Measurements from ENCODE around the gene NOPCHAP1. TPM values are rescaled to one million over a fixed set of nuclear protein-coding genes. Genes with fewer than 3 reads are reported as not detected.

NOPCHAP1 gene
- total RNA-seq, 1 experiment from 2014 or later: 49.3 TPM

DNA sequence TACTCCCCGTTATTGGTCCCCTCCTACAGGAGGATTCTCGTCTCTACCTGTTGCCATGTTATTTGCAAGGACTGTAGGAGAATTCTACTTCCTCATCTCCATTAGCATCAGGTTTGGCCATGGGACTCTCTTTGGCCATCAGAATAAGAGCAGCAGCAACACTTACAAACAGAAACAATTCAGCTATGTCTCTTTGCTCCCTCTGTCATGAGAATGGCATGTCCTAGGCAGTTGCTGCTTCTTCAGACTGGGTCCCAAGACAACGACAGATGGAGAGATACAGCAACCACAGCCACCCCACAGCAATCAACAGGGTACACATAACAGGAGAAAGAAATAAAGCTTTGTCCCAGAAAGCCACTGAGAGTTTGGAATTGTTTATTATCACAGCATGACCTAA, 47.7 kb upstream of the NOPCHAP1 start:
- no peak overlapping the region for H3K56ac ChIP-seq (ENCODE audit: insufficient read length, low read depth, low read length)
- no peak for TF ChIP-seq CTCF (conservative IDR thresholded peaks at IDR 0.05)
- no peaks in the 10 kb centered on the region for H3K27me3 ChIP-seq (ENCODE audit: insufficient read depth, low read length)
- no peak for DNase-seq
- no peak overlapping the region for H3K23ac ChIP-seq (ENCODE audit: insufficient read length, low read depth, low read length)
- no peak overlapping the region for H4K91ac ChIP-seq (ENCODE audit: insufficient read length, low read depth, low read length)
- H2AFZ ChIP-seq (ENCODE audit: low read length): no peak overlapping the region
- no peak overlapping the region for H2BK20ac ChIP-seq (ENCODE audit: low read depth, low read length, poor library complexity, severe bottlenecking)
- no peak overlapping the region for H3K4ac ChIP-seq (ENCODE audit: low read depth, low read length)
- H3K79me2 ChIP-seq (ENCODE audit: insufficient read depth, low read length): no peaks in the 10 kb centered on the region
- H3K9me3 ChIP-seq (ENCODE audit: control insufficient read depth, low read depth, low read length): no peaks in the 10 kb centered on the region
- H3K14ac ChIP-seq (ENCODE audit: insufficient read depth, low read length): no peak overlapping the region
- no peak overlapping the region for H3K18ac ChIP-seq (ENCODE audit: insufficient read length, low read depth, low read length)
- no peaks in the 10 kb centered on the region for H3K23me2 ChIP-seq (ENCODE audit: insufficient read length, low read depth, low read length, poor library complexity, severe bottlenecking)
- no peak overlapping the region for H4K8ac ChIP-seq (replicated peaks; ENCODE audit: insufficient read length, low read depth, low read length)
- H4K20me1 ChIP-seq (ENCODE audit: control insufficient read depth, insufficient read depth, insufficient read length): no peaks in the 10 kb centered on the region
- H2BK120ac ChIP-seq (ENCODE audit: low read depth, low read length, poor library complexity, severe bottlenecking): no peak overlapping the region
- no peak overlapping the region for H3T11ph ChIP-seq (ENCODE audit: low read length)
- no peaks in the 10 kb centered on the region for H3K4me1 ChIP-seq (ENCODE audit: insufficient read depth, low read length)
- Mint-ChIP-seq H3K4me1 (no peaks in the 10 kb centered on the region), H3K4me3 (no peak overlapping the region), H3K27ac (no peak overlapping the region), H3K27me3 (ENCODE audit: low read depth) (no peaks in the 10 kb centered on the region), H3K9me3 (peaks cover 5 to 7% of the 10 kb centered on the region in 2 experiments), H3K36me3 (ENCODE audit: insufficient read depth in 1 of 3, low read depth in 3 of 3) (peaks cover 0 to 2% (median 2%) of the 10 kb centered on the region in 3 experiments; a peak in 2 of 7 replicates)
- no peak overlapping the region for H3K4me2 ChIP-seq (ENCODE audit: insufficient read depth, insufficient read length, low read length)
- H2BK5ac ChIP-seq (ENCODE audit: insufficient read length, low read length): no peak overlapping the region
- H2BK12ac ChIP-seq (ENCODE audit: insufficient read length, low read depth, low read length): no peak overlapping the region
- H3K79me1 ChIP-seq (ENCODE audit: insufficient read depth, low read depth, low read length, poor library complexity, severe bottlenecking): no peaks in the 10 kb centered on the region
- H2BK15ac ChIP-seq (ENCODE audit: low read depth, low read length): no peak overlapping the region
- no peak overlapping the region for H3K27ac ChIP-seq (ENCODE audit: insufficient read length, low read depth, low read length)
- H3K9ac ChIP-seq (ENCODE audit: extremely low read depth, insufficient read length, low read length): no peak overlapping the region
- H4K5ac ChIP-seq (ENCODE audit: insufficient read length, low read depth, low read length): no peak overlapping the region
- no peak overlapping the region for H2AK5ac ChIP-seq (ENCODE audit: insufficient read length, low read length)
- no CpG with 5 or more reads among the region's 3 CpGs for WGBS (ENCODE audit: extremely low coverage, insufficient read length, low lambda C conversion rate)

Measured in H9 (cell line).